Osteocyte (in vitro differentiated cells): ENCODE data around the gene CCM2. TPM values are rescaled to one million over a fixed set of nuclear protein-coding genes. Genes with fewer than 3 reads are reported as not detected.
"Not testable (repeated sequence)": the region's sequence is repeated elsewhere in the genome, so short reads cannot be mapped to it uniquely, and the experiment has no call there.

Experiments
- DNase-seq: peaks from one replicate; pipeline ENCODE4 v3.0.0; 2021; ENCODE audit warnings: mixed read lengths; ENCODE audit not compliant: unreplicated experiment; ENCODE audit errors: extremely low spot score
- H3K27ac Mint-ChIP-seq: one replicate; pipeline ENCODE4 v1.8.0; 2021; ENCODE audit warnings: mild to moderate bottlenecking, mixed read lengths; ENCODE audit not compliant: unreplicated experiment
- H3K27me3 Mint-ChIP-seq: one replicate; pipeline ENCODE4 v1.8.0; 2021; ENCODE audit warnings: mixed read lengths; ENCODE audit not compliant: unreplicated experiment
- H3K36me3 Mint-ChIP-seq: one replicate; pipeline ENCODE4 v1.8.0; 2021; ENCODE audit warnings: mixed read lengths; ENCODE audit not compliant: unreplicated experiment
- H3K4me1 Mint-ChIP-seq: one replicate; pipeline ENCODE4 v1.8.0; 2021; ENCODE audit warnings: mixed read lengths; ENCODE audit not compliant: unreplicated experiment
- H3K4me3 Mint-ChIP-seq: one replicate; pipeline ENCODE4 v1.8.0; 2021; ENCODE audit warnings: mild to moderate bottlenecking, moderate library complexity, mixed read lengths; ENCODE audit not compliant: unreplicated experiment
- H3K9me3 Mint-ChIP-seq: one replicate; pipeline ENCODE4 v1.8.0; 2021; ENCODE audit warnings: mixed read lengths; ENCODE audit not compliant: unreplicated experiment
- CTCF ChIP-seq: fragments of 200-600 bp; sonication (generic); IDR thresholded peaks from 2 replicates; pipeline ENCODE4 v1.5.0; 2021; ENCODE audit warnings: antibody characterized with exemption, mild to moderate bottlenecking, moderate library complexity
- total RNA-seq: library from RNA; stranded (reverse); gene quantifications from 2 replicates; pipeline ENCODE4 v1.2.1, GENCODE V29; 2021

Gene CCM2
- total RNA-seq, 1 donor from 2014 or later: 42.3 TPM

GRCh38 chr7:45032421-45032820, 32.4 kb downstream of the CCM2 start:
- peaks cover 11% of the 10 kb centered on the region for H3K4me1 Mint-ChIP-seq
- peaks cover 6% of the 10 kb centered on the region for H3K36me3 Mint-ChIP-seq
- no peak for TF ChIP-seq CTCF
- no peaks in the 10 kb centered on the region for H3K27me3 Mint-ChIP-seq
- no peak overlapping the region for H3K27ac Mint-ChIP-seq
- no peak overlapping the region for H3K4me3 Mint-ChIP-seq
- no peak for DNase-seq
- no peaks in the 10 kb centered on the region for H3K9me3 Mint-ChIP-seq

GRCh38 chr7:45033261-45033930, 33.4 kb downstream of the CCM2 start:
- Mint-ChIP-seq H3K36me3 (peaks cover 2% of the 10 kb centered on the region), H3K27ac (peak overlapping the region; percentile 34), H3K27me3 (no peaks in the 10 kb centered on the region), H3K4me1 (peaks cover 10% of the 10 kb centered on the region), H3K4me3 (no peak overlapping the region), H3K9me3 (no peaks in the 10 kb centered on the region)
- DNase-seq: no peak
- no peak for TF ChIP-seq CTCF

GRCh38 chr7:45033931-45034290, 33.9 kb downstream of the CCM2 start:
- peak overlapping the region; percentile 44 for H3K27ac Mint-ChIP-seq
- H3K9me3 Mint-ChIP-seq: no peaks in the 10 kb centered on the region
- no peak overlapping the region for H3K4me3 Mint-ChIP-seq
- H3K4me1 Mint-ChIP-seq: peaks cover 10% of the 10 kb centered on the region
- DNase-seq: no peak
- H3K27me3 Mint-ChIP-seq: no peaks in the 10 kb centered on the region
- H3K36me3 Mint-ChIP-seq: peaks cover 6% of the 10 kb centered on the region
- TF ChIP-seq CTCF: no peak

GRCh38 chr7:45034710-45035109, 34.7 kb downstream of the CCM2 start:
- not testable (repeated sequence) for DNase-seq, H3K9me3 Mint-ChIP-seq, H3K27me3 Mint-ChIP-seq

GRCh38 chr7:45035371-45035770, 35.4 kb downstream of the CCM2 start:
- H3K4me3 Mint-ChIP-seq: no peak overlapping the region
- H3K9me3 Mint-ChIP-seq: no peaks in the 10 kb centered on the region
- H3K27me3 Mint-ChIP-seq: no peaks in the 10 kb centered on the region
- H3K4me1 Mint-ChIP-seq: peaks cover 10% of the 10 kb centered on the region
- H3K36me3 Mint-ChIP-seq: peaks cover 10% of the 10 kb centered on the region
- no peak for TF ChIP-seq CTCF
- no peak overlapping the region for H3K27ac Mint-ChIP-seq
- no peak for DNase-seq

More at GRCh38 chr7:45034710-45035109, 34.7 kb downstream of the CCM2 start:
- not testable (repeated sequence) for H3K4me1 Mint-ChIP-seq, H3K36me3 Mint-ChIP-seq, H3K4me3 Mint-ChIP-seq, H3K27ac Mint-ChIP-seq
